ENCODE measurements around the gene SMARCC2. TPM values are rescaled to one million over a fixed set of nuclear protein-coding genes. Genes with fewer than 3 reads are reported as not detected.

The SMARCC2 gene
- total and polyA plus RNA-seq, 2 of the 13 experiments (the other 11 are each of a cell fraction or from before 2014, with no cell fraction given) = 21.3 to 24.1 TPM

GRCh38 chr12:56224102-56224701, 34.9 kb upstream of the SMARCC2 start, which contains the start of gene NABP2 (continued):
- TF ChIP-seq MYC (CRISPR knock-in tag; IDR thresholded peaks at IDR 0.05; ENCODE audit: borderline replicate concordance) = peak; percentile 70; the same call in 1 of the 2 replicates
- TF ChIP-seq, protein P1, sequence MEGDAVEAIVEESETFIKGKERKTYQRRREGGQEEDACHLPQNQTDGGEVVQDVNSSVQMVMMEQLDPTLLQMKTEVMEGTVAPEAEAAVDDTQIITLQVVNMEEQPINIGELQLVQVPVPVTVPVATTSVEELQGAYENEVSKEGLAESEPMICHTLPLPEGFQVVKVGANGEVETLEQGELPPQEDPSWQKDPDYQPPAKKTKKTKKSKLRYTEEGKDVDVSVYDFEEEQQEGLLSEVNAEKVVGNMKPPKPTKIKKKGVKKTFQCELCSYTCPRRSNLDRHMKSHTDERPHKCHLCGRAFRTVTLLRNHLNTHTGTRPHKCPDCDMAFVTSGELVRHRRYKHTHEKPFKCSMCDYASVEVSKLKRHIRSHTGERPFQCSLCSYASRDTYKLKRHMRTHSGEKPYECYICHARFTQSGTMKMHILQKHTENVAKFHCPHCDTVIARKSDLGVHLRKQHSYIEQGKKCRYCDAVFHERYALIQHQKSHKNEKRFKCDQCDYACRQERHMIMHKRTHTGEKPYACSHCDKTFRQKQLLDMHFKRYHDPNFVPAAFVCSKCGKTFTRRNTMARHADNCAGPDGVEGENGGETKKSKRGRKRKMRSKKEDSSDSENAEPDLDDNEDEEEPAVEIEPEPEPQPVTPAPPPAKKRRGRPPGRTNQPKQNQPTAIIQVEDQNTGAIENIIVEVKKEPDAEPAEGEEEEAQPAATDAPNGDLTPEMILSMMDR (CRISPR knock-in tag; IDR thresholded peaks at IDR 0.05) = peak; percentile 93
- TF ChIP-seq ZMYM4 (CRISPR knock-in tag; IDR thresholded peaks at IDR 0.05) = peak; percentile 95
- TF ChIP-seq MXI1 (IDR thresholded peaks at IDR 0.05; ENCODE audit: borderline replicate concordance, low read depth, low read length) = peak; percentile 60; the same call in 1 of the 3 replicates
- TF ChIP-seq NONO (IDR thresholded peaks at IDR 0.05) = no peak
- TF ChIP-seq NONO (CRISPR knock-in tag; conservative IDR thresholded peaks at IDR 0.05) = 0 out of 2 replicates have a peak, but pooled peaks have one; percentile 34
- no peak for TF ChIP-seq HMG20A (CRISPR knock-in tag; IDR thresholded peaks at IDR 0.05; ENCODE audit: borderline replicate concordance)
- TF ChIP-seq THRA (CRISPR knock-in tag; IDR thresholded peaks at IDR 0.05; ENCODE audit: borderline replicate concordance) = peak; percentile 33; the same call in 1 of the 2 replicates
- 0 out of 2 replicates have a peak, but pooled peaks have one; percentile 6 for TF ChIP-seq ZNF329 (CRISPR knock-in tag; IDR thresholded peaks at IDR 0.05; ENCODE audit: low read depth)
- TF ChIP-seq, protein P2, sequence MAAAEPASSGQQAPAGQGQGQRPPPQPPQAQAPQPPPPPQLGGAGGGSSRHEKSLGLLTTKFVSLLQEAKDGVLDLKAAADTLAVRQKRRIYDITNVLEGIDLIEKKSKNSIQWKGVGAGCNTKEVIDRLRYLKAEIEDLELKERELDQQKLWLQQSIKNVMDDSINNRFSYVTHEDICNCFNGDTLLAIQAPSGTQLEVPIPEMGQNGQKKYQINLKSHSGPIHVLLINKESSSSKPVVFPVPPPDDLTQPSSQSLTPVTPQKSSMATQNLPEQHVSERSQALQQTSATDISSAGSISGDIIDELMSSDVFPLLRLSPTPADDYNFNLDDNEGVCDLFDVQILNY (CRISPR knock-in tag; conservative IDR thresholded peaks at IDR 0.05) = peak; percentile 71
- TF ChIP-seq MYNN (CRISPR knock-in tag; IDR thresholded peaks at IDR 0.05; ENCODE audit: low read depth) = no peak
- peak; percentile 77; the same call in 1 of the 2 replicates for TF ChIP-seq ZNF430 (CRISPR knock-in tag; IDR thresholded peaks at IDR 0.05)
- no peak for TF ChIP-seq ZNF891 (CRISPR knock-in tag; IDR thresholded peaks at IDR 0.05)
- peak; percentile 46; the same call in 1 of the 2 replicates for TF ChIP-seq MIER2 (CRISPR knock-in tag; IDR thresholded peaks at IDR 0.05)
- TF ChIP-seq EED (CRISPR knock-in tag; IDR thresholded peaks at IDR 0.05) = no peak
- peak; percentile 74 for TF ChIP-seq RBFOX2 (IDR thresholded peaks at IDR 0.05; ENCODE audit: low read depth, low read length)
- no peak for TF ChIP-seq ZUFSP (CRISPR knock-in tag; IDR thresholded peaks at IDR 0.05; ENCODE audit: borderline replicate concordance)
- peak; percentile 84 for TF ChIP-seq SALL1 (CRISPR knock-in tag; IDR thresholded peaks at IDR 0.05)
- no peak for TF ChIP-seq RFX3 (CRISPR knock-in tag; IDR thresholded peaks at IDR 0.05)
- peak; percentile 93 for TF ChIP-seq MYPOP (CRISPR knock-in tag; IDR thresholded peaks at IDR 0.05)
- TF ChIP-seq, protein P3, sequence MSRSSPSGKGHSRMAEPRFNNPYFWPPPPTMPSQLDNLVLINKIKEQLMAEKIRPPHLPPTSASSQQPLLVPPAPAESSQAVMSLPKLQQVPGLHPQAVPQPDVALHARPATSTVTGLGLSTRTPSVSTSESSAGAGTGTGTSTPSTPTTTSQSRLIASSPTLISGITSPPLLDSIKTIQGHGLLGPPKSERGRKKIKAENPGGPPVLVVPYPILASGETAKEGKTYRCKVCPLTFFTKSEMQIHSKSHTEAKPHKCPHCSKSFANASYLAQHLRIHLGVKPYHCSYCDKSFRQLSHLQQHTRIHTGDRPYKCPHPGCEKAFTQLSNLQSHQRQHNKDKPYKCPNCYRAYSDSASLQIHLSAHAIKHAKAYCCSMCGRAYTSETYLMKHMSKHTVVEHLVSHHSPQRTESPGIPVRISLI (CRISPR knock-in tag; IDR thresholded peaks at IDR 0.05; ENCODE audit: borderline replicate concordance) = no peak; the same call in 1 of the 2 replicates
- TF ChIP-seq PHF8 (CRISPR knock-in tag; IDR thresholded peaks at IDR 0.05) = peak; percentile 55; the same call in 1 of the 2 replicates
